HepG2 (cell line): ENCODE data around the gene PFDN1. TPM values are rescaled to one million over a fixed set of nuclear protein-coding genes. Genes with fewer than 3 reads are reported as not detected.

Experiments
- KMT2B ChIP-seq: IDR thresholded peaks from 2 replicates; pipeline ENCODE4 v1.6.1; 2016; ENCODE audit warnings: missing genetic modification reagents, missing compliant biosample characterization
- NFYB ChIP-seq: sonication (generic); formaldehyde crosslinking; IDR thresholded peaks from 2 replicates; pipeline ENCODE4 v1.4.0; 2020; ENCODE audit warnings: missing genetic modification reagents
- TBX2 ChIP-seq: sonication (generic); formaldehyde crosslinking; IDR thresholded peaks from 2 replicates; pipeline ENCODE4 v1.5.0; 2020; ENCODE audit warnings: missing genetic modification reagents, mild to moderate bottlenecking, borderline replicate concordance
- ZFP62 ChIP-seq: sonication (generic); formaldehyde crosslinking; IDR thresholded peaks from 2 replicates; pipeline ENCODE4 v1.4.0; 2020; ENCODE audit warnings: missing genetic modification reagents
- ZKSCAN5 ChIP-seq: sonication (generic); formaldehyde crosslinking; IDR thresholded peaks from 2 replicates; pipeline ENCODE4 v1.5.1; 2020; ENCODE audit warnings: mild to moderate bottlenecking, missing genetic modification reagents
- ZNF44 ChIP-seq: sonication (generic); formaldehyde crosslinking; IDR thresholded peaks from 2 replicates; pipeline ENCODE4 v1.5.1; 2020; ENCODE audit warnings: mild to moderate bottlenecking, missing genetic modification reagents
- ZNF501 ChIP-seq: sonication (generic); formaldehyde crosslinking; IDR thresholded peaks from 2 replicates; pipeline ENCODE4 v1.5.1; 2020; ENCODE audit warnings: mild to moderate bottlenecking, moderate library complexity, missing genetic modification reagents
- ZNF619 ChIP-seq: sonication (generic); formaldehyde crosslinking; IDR thresholded peaks from 2 replicates; pipeline ENCODE4 v1.4.0; 2020; ENCODE audit warnings: mild to moderate bottlenecking, missing genetic modification reagents
- ZNF761 ChIP-seq: sonication (generic); formaldehyde crosslinking; conservative IDR thresholded peaks from 2 replicates; pipeline ENCODE4 v1.4.0; 2020; ENCODE audit warnings: mild to moderate bottlenecking, missing genetic modification reagents
- ZSCAN30 ChIP-seq: sonication (generic); formaldehyde crosslinking; IDR thresholded peaks from 2 replicates; pipeline ENCODE4 v1.5.0; 2020; ENCODE audit warnings: mild to moderate bottlenecking, missing genetic modification reagents
- polyA plus RNA-seq, 8 experiments: library from polyadenylated mRNA; depleted of rRNA in 3 of 8; stranded (reverse) in 7 of 8; unstranded in 1 of 8; fragments of >200 nt; fragmentation: Illumina TruSeq in 4 of 8; extraction: Trizol in 4 of 8; gene quantifications; 2 replicates each; pipeline versions ENCODE4 v1.2.1 to v1.2.3, GENCODE V29; 2011 to 2016; ENCODE audit warnings: low read depth in 4 of 8, missing spikeins in 1 of 8, mixed read lengths in 1 of 8; ENCODE audit not compliant: insufficient read depth in 1 of 8
- total RNA-seq, 5 experiments: library from RNA; depleted of rRNA; stranded (reverse); fragments of >200 nt; fragmentation: Illumina TruSeq; extraction: Trizol; gene quantifications; 2 replicates each; pipeline ENCODE4 v1.2.3, GENCODE V29; 2016; ENCODE audit warnings: low read depth in 1 of 5
- TF ChIP-seq, protein P1 (sequence below): sonication (generic); formaldehyde crosslinking; IDR thresholded peaks from 2 replicates; pipeline ENCODE4 v1.4.0; 2020; ENCODE audit warnings: missing genetic modification reagents
- TF ChIP-seq, protein P2 (sequence below): sonication (generic); formaldehyde crosslinking; IDR thresholded peaks from 2 replicates; pipeline ENCODE4 v1.9.0; 2021; ENCODE audit warnings: missing genetic modification reagents, borderline replicate concordance
- TF ChIP-seq, protein P3 (sequence below): sonication (generic); formaldehyde crosslinking; IDR thresholded peaks from 2 replicates; pipeline ENCODE4 v1.5.0; 2020; ENCODE audit warnings: mild to moderate bottlenecking, missing genetic modification reagents, moderate library complexity
- TF ChIP-seq, protein P4 (sequence below): sonication (generic); formaldehyde crosslinking; conservative IDR thresholded peaks from 2 replicates; pipeline ENCODE4 v1.8.0; 2022; ENCODE audit warnings: low read depth, missing genetic modification reagents
- TF ChIP-seq, protein P5 (sequence below): sonication (generic); formaldehyde crosslinking; IDR thresholded peaks from 2 replicates; pipeline ENCODE4 v1.4.0; 2020; ENCODE audit warnings: missing genetic modification reagents, borderline replicate concordance

PFDN1 gene
- total and polyA plus RNA-seq, 2 of the 13 experiments (the other 11 are each of a cell fraction or from before 2014, with no cell fraction given), result 67.2 to 70.8 TPM

DNA sequence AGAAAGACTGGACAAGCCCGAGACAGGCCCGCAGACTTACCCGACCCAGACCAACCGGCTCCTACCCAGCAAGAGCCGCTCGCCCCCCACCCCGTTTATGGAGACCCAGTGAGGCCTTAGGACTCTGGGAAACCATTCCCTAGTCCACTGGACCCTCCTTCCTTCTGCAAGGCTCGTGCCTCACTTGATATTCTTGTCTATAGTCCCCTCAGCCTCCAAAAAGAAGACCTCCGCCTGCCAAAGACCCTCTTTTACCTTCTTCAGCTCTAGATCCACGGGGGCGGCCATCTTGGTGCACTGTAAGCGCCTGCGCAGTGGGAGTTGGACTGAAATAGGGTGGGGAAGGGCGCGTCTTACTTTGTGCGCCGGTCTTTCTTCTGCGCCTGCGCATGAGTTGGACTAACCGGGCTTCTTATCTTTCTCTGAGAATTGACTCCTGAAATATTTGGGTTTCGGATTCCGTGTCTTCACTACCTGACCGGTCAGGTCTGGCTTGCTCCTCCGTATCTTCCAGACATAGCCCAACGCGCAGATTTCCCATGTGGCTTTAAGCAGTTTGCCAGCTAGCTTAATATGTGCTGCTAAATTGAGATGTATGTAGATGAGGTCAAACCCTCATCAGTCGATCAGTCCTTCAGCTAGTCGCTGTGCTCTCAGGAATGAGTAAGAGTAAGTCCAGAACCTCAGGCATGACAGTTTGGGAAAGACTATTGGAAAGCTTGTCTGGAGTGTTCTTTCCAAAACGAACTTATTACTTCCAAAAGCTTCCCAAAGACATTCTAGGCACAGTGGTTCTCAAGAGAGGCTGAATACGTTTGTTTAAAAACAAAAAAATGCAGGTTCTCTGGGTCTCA lies at the start of gene PFDN1 (continued):
- TF ChIP-seq, protein P1, sequence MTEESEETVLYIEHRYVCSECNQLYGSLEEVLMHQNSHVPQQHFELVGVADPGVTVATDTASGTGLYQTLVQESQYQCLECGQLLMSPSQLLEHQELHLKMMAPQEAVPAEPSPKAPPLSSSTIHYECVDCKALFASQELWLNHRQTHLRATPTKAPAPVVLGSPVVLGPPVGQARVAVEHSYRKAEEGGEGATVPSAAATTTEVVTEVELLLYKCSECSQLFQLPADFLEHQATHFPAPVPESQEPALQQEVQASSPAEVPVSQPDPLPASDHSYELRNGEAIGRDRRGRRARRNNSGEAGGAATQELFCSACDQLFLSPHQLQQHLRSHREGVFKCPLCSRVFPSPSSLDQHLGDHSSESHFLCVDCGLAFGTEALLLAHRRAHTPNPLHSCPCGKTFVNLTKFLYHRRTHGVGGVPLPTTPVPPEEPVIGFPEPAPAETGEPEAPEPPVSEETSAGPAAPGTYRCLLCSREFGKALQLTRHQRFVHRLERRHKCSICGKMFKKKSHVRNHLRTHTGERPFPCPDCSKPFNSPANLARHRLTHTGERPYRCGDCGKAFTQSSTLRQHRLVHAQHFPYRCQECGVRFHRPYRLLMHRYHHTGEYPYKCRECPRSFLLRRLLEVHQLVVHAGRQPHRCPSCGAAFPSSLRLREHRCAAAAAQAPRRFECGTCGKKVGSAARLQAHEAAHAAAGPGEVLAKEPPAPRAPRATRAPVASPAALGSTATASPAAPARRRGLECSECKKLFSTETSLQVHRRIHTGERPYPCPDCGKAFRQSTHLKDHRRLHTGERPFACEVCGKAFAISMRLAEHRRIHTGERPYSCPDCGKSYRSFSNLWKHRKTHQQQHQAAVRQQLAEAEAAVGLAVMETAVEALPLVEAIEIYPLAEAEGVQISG (CRISPR knock-in tag), result 0 out of 2 replicates have a peak, but pooled peaks have one; percentile 16
- TF ChIP-seq, protein P2, sequence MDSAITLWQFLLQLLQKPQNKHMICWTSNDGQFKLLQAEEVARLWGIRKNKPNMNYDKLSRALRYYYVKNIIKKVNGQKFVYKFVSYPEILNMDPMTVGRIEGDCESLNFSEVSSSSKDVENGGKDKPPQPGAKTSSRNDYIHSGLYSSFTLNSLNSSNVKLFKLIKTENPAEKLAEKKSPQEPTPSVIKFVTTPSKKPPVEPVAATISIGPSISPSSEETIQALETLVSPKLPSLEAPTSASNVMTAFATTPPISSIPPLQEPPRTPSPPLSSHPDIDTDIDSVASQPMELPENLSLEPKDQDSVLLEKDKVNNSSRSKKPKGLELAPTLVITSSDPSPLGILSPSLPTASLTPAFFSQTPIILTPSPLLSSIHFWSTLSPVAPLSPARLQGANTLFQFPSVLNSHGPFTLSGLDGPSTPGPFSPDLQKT, result no peak
- TF ChIP-seq ZFP62 (CRISPR knock-in tag), result no peak
- TF ChIP-seq ZNF501, result peak; percentile 62
- TF ChIP-seq ZSCAN30 (CRISPR knock-in tag), result no peak
- no peak for TF ChIP-seq KMT2B (CRISPR knock-in tag)
- peak; percentile 65 for TF ChIP-seq TBX2 (CRISPR knock-in tag)
- TF ChIP-seq ZKSCAN5 (CRISPR knock-in tag), result no peak
- TF ChIP-seq, protein P3, sequence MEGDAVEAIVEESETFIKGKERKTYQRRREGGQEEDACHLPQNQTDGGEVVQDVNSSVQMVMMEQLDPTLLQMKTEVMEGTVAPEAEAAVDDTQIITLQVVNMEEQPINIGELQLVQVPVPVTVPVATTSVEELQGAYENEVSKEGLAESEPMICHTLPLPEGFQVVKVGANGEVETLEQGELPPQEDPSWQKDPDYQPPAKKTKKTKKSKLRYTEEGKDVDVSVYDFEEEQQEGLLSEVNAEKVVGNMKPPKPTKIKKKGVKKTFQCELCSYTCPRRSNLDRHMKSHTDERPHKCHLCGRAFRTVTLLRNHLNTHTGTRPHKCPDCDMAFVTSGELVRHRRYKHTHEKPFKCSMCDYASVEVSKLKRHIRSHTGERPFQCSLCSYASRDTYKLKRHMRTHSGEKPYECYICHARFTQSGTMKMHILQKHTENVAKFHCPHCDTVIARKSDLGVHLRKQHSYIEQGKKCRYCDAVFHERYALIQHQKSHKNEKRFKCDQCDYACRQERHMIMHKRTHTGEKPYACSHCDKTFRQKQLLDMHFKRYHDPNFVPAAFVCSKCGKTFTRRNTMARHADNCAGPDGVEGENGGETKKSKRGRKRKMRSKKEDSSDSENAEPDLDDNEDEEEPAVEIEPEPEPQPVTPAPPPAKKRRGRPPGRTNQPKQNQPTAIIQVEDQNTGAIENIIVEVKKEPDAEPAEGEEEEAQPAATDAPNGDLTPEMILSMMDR (CRISPR knock-in tag), result no peak
- TF ChIP-seq, protein P4, sequence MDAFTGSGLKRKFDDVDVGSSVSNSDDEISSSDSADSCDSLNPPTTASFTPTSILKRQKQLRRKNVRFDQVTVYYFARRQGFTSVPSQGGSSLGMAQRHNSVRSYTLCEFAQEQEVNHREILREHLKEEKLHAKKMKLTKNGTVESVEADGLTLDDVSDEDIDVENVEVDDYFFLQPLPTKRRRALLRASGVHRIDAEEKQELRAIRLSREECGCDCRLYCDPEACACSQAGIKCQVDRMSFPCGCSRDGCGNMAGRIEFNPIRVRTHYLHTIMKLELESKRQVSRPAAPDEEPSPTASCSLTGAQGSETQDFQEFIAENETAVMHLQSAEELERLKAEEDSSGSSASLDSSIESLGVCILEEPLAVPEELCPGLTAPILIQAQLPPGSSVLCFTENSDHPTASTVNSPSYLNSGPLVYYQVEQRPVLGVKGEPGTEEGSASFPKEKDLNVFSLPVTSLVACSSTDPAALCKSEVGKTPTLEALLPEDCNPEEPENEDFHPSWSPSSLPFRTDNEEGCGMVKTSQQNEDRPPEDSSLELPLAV (CRISPR knock-in tag), result no peak
- TF ChIP-seq NFYB (CRISPR knock-in tag), result no peak
- no peak for TF ChIP-seq ZNF761 (CRISPR knock-in tag)
- TF ChIP-seq, protein P5, sequence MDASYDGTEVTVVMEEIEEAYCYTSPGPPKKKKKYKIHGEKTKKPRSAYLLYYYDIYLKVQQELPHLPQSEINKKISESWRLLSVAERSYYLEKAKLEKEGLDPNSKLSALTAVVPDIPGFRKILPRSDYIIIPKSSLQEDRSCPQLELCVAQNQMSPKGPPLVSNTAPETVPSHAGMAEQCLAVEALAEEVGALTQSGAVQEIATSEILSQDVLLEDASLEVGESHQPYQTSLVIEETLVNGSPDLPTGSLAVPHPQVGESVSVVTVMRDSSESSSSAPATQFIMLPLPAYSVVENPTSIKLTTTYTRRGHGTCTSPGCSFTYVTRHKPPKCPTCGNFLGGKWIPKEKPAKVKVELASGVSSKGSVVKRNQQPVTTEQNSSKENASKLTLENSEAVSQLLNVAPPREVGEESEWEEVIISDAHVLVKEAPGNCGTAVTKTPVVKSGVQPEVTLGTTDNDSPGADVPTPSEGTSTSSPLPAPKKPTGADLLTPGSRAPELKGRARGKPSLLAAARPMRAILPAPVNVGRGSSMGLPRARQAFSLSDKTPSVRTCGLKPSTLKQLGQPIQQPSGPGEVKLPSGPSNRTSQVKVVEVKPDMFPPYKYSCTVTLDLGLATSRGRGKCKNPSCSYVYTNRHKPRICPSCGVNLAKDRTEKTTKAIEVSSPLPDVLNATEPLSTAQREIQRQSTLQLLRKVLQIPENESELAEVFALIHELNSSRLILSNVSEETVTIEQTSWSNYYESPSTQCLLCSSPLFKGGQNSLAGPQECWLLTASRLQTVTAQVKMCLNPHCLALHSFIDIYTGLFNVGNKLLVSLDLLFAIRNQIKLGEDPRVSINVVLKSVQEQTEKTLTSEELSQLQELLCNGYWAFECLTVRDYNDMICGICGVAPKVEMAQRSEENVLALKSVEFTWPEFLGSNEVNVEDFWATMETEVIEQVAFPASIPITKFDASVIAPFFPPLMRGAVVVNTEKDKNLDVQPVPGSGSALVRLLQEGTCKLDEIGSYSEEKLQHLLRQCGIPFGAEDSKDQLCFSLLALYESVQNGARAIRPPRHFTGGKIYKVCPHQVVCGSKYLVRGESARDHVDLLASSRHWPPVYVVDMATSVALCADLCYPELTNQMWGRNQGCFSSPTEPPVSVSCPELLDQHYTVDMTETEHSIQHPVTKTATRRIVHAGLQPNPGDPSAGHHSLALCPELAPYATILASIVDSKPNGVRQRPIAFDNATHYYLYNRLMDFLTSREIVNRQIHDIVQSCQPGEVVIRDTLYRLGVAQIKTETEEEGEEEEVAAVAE (CRISPR knock-in tag), result 0 out of 2 replicates have a peak, but pooled peaks have one; percentile 43
- no peak for TF ChIP-seq ZNF44
- no peak for TF ChIP-seq ZNF619 (CRISPR knock-in tag)
